Epithelial cell of esophagus (primary cell): ENCODE data around the gene AHRR.
A peak's percentile ranks its signal among the peaks of the same experiment; 100 is the strongest.

Experiments used
- DNase-seq: peaks from one replicate; pipeline ENCODE4 v3.0.0; 2010; ENCODE audit warnings: low read depth
- H3K4me3 ChIP-seq: 2 replicates; pipeline ENCODE4 v1.5.1; 2011; ENCODE audit warnings: mild to moderate bottlenecking, low read length, control low read depth
- TF ChIP-seq, protein P1 (sequence below): IDR thresholded peaks from 2 replicates; pipeline ENCODE4 v1.5.1; 2011; ENCODE audit warnings: low read depth, mild to moderate bottlenecking, low read length, control low read depth, inconsistent platforms; ENCODE audit not compliant: insufficient read depth; ENCODE audit errors: missing control alignments

Gene AHRR

GRCh38 chr5:456351-457194 is 135.1 kb downstream of the AHRR start:
- TF ChIP-seq, protein P1, sequence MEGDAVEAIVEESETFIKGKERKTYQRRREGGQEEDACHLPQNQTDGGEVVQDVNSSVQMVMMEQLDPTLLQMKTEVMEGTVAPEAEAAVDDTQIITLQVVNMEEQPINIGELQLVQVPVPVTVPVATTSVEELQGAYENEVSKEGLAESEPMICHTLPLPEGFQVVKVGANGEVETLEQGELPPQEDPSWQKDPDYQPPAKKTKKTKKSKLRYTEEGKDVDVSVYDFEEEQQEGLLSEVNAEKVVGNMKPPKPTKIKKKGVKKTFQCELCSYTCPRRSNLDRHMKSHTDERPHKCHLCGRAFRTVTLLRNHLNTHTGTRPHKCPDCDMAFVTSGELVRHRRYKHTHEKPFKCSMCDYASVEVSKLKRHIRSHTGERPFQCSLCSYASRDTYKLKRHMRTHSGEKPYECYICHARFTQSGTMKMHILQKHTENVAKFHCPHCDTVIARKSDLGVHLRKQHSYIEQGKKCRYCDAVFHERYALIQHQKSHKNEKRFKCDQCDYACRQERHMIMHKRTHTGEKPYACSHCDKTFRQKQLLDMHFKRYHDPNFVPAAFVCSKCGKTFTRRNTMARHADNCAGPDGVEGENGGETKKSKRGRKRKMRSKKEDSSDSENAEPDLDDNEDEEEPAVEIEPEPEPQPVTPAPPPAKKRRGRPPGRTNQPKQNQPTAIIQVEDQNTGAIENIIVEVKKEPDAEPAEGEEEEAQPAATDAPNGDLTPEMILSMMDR, result no peak
- DNase-seq, result no peak

DNA sequence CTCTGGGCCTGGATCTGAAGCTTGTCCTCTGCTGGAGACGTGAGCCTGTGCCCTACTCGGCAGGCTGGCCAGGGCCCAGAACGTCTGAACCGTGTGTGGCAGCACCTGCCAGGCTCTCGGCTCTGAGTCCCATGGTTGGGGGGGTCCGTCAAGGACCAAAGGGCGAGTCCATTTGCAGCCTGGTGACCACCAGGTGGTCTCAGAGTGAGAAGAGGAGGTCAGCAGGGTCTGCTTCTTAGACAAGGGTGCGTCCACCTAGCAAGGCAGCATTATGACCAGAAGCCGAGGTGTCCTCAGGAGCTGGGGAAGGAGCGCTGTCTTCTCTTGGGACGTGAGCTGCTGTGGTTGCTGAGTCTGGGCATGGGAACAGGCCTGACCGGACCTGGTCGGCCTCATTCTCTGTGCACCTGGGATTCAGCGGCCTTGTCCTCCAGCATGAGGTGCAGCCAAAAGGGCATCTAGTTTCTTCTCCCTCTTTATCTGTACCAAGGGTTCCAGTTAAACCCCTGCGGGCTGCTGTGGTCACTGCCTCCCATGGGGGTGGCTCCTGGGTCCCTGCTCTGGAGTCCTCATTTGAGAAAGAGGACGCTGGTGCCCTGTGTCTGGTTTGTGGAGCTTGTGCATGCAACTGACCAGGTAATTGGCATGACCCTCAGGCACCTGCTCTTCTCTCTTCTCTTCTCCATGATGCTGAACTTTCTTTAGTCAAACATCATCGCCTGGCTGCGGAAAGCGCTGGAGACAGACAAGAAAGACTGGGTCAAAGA is 135.9 kb downstream of the AHRR start:
- no peak for DNase-seq
- TF ChIP-seq, protein P1, result no peak
- no peak overlapping the region for H3K4me3 ChIP-seq

More at GRCh38 chr5:456351-457194, 135.1 kb downstream of the AHRR start:
- no peak overlapping the region for H3K4me3 ChIP-seq

- no peak overlapping the region for H3K4me3 ChIP-seq
- TF ChIP-seq, protein P1, result no peak
- peak; percentile 98 for DNase-seq
These were observed 137.2 kb downstream of the AHRR start for GRCh38 chr5:458547-459353.

DNA sequence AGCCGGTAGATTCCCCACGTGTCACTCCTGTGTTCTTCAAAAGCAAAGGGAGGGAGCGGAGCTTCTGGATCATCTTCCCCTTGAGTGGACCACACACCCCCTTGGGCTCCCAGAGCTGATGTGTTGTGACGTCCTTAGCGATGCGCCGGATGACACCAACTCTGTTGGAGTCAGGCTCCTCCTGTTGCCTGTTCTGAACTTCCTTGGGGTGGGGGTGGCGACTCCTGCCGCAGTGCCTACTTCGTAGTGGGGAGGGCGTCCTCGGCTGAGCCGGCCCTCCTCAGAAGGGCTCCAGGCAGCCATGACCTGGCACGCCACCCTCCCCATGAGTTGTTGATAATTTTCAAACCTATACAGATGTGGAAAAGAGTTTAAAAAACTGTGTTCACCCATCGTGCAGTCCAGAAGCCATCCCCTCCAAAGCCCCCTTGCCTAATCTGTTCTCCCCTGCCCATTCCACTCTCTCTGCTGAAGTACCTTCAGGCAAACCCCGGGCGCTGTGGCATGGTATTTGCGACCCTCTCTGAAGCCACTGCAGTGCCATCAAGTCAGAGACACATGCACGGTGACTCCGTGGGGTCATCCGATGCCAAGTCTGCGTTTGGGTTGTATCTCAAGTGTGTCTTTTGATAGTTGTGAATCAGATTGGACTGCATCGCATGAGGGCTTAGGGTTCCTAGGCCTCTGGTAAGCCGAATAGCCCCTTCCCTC is 138.2 kb downstream of the AHRR start:
- H3K4me3 ChIP-seq, result no peak overlapping the region
- DNase-seq, result no peak
- TF ChIP-seq, protein P1, result no peak

DNA sequence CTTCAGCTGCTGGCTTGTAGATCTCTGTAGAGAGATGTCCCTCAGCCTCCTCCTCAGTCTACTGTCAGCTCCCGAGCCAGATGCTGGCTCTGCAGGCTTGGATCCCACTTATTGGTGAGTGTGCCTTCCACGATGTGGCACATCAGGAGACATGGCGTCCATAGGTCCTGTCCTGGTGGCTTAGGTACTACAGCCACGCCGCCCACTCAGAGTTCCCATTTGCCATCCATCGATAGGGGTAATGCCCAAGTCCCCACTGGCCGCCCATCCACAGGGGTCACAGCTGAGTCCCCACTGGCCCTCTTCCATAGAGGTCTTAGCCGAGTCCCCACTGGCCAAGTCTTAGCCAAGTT is 138.7 kb downstream of the AHRR start:
- DNase-seq, result no peak
- TF ChIP-seq, protein P1, result no peak
- H3K4me3 ChIP-seq, result no peak overlapping the region

DNA sequence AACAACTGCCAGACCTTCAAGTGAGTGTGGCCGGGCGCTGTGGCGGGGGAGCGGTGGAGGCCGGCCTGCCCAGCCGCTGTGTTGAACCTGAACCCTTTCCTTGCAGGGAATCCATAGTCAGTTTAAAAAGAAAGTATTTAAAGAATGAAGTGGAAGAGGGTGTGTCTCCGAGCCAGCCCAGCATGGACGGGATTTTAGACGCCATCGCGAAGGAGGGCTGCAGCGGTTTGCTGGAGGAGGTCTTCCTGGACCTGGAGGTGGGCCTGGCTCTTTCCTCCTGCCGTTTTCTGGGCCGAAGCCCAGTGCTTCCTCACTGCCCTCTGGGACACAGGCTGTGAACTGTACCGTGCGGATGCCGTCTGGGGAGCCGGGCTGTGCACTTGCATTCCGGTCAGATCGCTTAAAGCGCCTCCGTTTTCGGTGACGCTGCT is 140.6 kb downstream of the AHRR start:
- H3K4me3 ChIP-seq, result no peak overlapping the region
- DNase-seq, result no peak
- TF ChIP-seq, protein P1, result no peak
